ENCODE results near the gene FGA. TPM values are rescaled to one million over a fixed set of nuclear protein-coding genes. Genes with fewer than 3 reads are reported as not detected.

FGA gene
- total RNA-seq, 1 experiment from 2014 or later, result 3.9 TPM

DNA sequence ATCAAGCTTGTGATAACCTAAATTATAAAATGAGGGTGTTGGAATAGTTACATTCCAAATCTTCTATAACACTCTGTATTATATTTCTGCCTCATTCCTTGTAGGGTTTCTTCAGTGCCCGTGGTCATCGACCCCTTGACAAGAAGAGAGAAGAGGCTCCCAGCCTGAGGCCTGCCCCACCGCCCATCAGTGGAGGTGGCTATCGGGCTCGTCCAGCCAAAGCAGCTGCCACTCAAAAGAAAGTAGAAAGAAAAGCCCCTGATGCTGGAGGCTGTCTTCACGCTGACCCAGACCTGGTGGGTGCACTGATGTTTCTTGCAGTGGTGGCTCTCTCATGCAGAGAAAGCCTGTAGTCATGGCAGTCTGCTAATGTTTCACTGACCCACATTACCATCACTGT lies 24.8 kb downstream of the FGA start:
- no peaks in the 10 kb centered on the region for H3K36me3 ChIP-seq (ENCODE audit: control insufficient read depth in 1 of 2, insufficient read depth in 2 of 2, low read length in 2 of 2)
- DNase-seq (ENCODE audit: low read depth, low spot score) (no peak), ATAC-seq (no peak)
- intact Hi-C loops (cut with micrococcal nuclease), result no loop called here
- BruUV-seq (replicated peaks), result no TSS peak
- ChIA-PET RAD21 (ENCODE audit: low non-redundant PET in 1 of 2, low total read pairs in 2 of 2, uncharacterized antibody in 2 of 2, unreplicated experiment in 2 of 2) (no interaction called here), CTCF (no interaction called here), POLR2A (no interaction called here)
- H3K27ac ChIP-seq (ENCODE audit: low read depth, low read length), result no peak overlapping the region
- no peaks in the 10 kb centered on the region for H4K20me1 ChIP-seq (ENCODE audit: insufficient read depth)
- no peaks in the 10 kb centered on the region for H3K27me3 ChIP-seq (ENCODE audit: insufficient read depth, low read length)
- no peaks in the 10 kb centered on the region for H3K79me2 ChIP-seq (ENCODE audit: insufficient read depth, low read length)
- no peaks in the 10 kb centered on the region for H3K9me3 ChIP-seq (ENCODE audit: control insufficient read depth in 1 of 2, insufficient read depth in 1 of 2, low read depth in 1 of 2, low read length in 2 of 2)
- no peak overlapping the region for H3K4me2 ChIP-seq (ENCODE audit: low read length)
- H3K4me1 ChIP-seq (ENCODE audit: control insufficient read depth in 1 of 2, insufficient read depth in 2 of 2, low read length in 2 of 2), result no peaks in the 10 kb centered on the region
- TF ChIP-seq POLR2A (IDR thresholded peaks at IDR 0.05; ENCODE audit: borderline replicate concordance, extremely low read depth, insufficient read depth, insufficient read length), result no peak
- no peak for TF ChIP-seq EZH2 (IDR thresholded peaks at IDR 0.05)
- TF ChIP-seq YY1 (IDR thresholded peaks at IDR 0.05; ENCODE audit: extremely low read depth, insufficient replicate concordance, low read depth, low read length), result no peak
- TF ChIP-seq, protein P1, sequence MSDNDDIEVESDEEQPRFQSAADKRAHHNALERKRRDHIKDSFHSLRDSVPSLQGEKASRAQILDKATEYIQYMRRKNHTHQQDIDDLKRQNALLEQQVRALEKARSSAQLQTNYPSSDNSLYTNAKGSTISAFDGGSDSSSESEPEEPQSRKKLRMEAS (IDR thresholded peaks at IDR 0.05), result no peak
- TF ChIP-seq CEBPB (IDR thresholded peaks at IDR 0.05; ENCODE audit: low read depth), result no peak
- no peak for TF ChIP-seq TCF7L2 (IDR thresholded peaks at IDR 0.05; ENCODE audit: borderline replicate concordance, extremely low read depth, insufficient read depth, insufficient read length)
- TF ChIP-seq, protein P2, sequence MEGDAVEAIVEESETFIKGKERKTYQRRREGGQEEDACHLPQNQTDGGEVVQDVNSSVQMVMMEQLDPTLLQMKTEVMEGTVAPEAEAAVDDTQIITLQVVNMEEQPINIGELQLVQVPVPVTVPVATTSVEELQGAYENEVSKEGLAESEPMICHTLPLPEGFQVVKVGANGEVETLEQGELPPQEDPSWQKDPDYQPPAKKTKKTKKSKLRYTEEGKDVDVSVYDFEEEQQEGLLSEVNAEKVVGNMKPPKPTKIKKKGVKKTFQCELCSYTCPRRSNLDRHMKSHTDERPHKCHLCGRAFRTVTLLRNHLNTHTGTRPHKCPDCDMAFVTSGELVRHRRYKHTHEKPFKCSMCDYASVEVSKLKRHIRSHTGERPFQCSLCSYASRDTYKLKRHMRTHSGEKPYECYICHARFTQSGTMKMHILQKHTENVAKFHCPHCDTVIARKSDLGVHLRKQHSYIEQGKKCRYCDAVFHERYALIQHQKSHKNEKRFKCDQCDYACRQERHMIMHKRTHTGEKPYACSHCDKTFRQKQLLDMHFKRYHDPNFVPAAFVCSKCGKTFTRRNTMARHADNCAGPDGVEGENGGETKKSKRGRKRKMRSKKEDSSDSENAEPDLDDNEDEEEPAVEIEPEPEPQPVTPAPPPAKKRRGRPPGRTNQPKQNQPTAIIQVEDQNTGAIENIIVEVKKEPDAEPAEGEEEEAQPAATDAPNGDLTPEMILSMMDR (IDR thresholded peaks at IDR 0.05 in 2 of 3, conservative IDR thresholded peaks at IDR 0.05 in 1 of 3; ENCODE audit: borderline replicate concordance in 1 of 3, insufficient read depth in 1 of 3, low read depth in 2 of 3, low read length in 2 of 3), result no peak
- TF ChIP-seq CBX3 (IDR thresholded peaks at IDR 0.05; ENCODE audit: low read depth), result no peak
- TF ChIP-seq, protein P3, sequence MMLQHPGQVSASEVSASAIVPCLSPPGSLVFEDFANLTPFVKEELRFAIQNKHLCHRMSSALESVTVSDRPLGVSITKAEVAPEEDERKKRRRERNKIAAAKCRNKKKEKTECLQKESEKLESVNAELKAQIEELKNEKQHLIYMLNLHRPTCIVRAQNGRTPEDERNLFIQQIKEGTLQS (IDR thresholded peaks at IDR 0.05), result no peak
- no peak for TF ChIP-seq ELF1 (IDR thresholded peaks at IDR 0.05; ENCODE audit: borderline replicate concordance, low read depth)
- no peak for TF ChIP-seq RAD21 (IDR thresholded peaks at IDR 0.05; ENCODE audit: low read depth)
- no peaks in the 10 kb centered on the region for H3K9me2 ChIP-seq (ENCODE audit: insufficient read depth)
- H2AFZ ChIP-seq (ENCODE audit: low read depth, low read length, poor library complexity, severe bottlenecking), result no peak overlapping the region
- H3K9ac ChIP-seq (ENCODE audit: low read length), result no peak overlapping the region
- H3K4me3 ChIP-seq (replicated peaks in 1 of 2; ENCODE audit: low read depth in 1 of 2, low read length in 2 of 2), result no peak overlapping the region
